GM23338 (cell line): ENCODE measurements around the gene SDC3. TPM values are rescaled to one million over a fixed set of nuclear protein-coding genes. Genes with fewer than 3 reads are reported as not detected.

ENCODE experiments used
- ATAC-seq: fragments of 200-7000 bp; cut with Tn5 transposase; 3 replicates; pipeline ENCODE4 v1.9.1; 2020
- DNase-seq: peaks from one replicate; pipeline ENCODE4 v3.0.0-alpha.2; 2015; ENCODE audit warnings: low spot score
- H2AFZ ChIP-seq: fragments of 200-600 bp; sonication (generic); 2 replicates; pipeline ENCODE4 v1.8.0; 2016; ENCODE audit warnings: antibody characterized with exemption, mild to moderate bottlenecking, moderate library complexity
- H3F3A ChIP-seq: fragments of 200-600 bp; sonication (generic); replicated peaks from 2 replicates; pipeline ENCODE4 v1.8.0; 2017; ENCODE audit warnings: antibody characterized with exemption, mixed run types, low read depth
- H3K27ac ChIP-seq: fragments of 200-600 bp; sonication (generic); 2 replicates; pipeline ENCODE4 v1.6.1; 2016; ENCODE audit warnings: low read depth
- H3K27me3 ChIP-seq: fragments of 200-600 bp; sonication (generic); 2 replicates; pipeline ENCODE4 v1.8.0; 2016; ENCODE audit warnings: mild to moderate bottlenecking, mixed run types, moderate library complexity; ENCODE audit not compliant: insufficient read depth
- H3K36me3 ChIP-seq: fragments of 200-600 bp; sonication (generic); 2 replicates; pipeline ENCODE4 v1.8.0; 2016; ENCODE audit warnings: mild to moderate bottlenecking; ENCODE audit not compliant: insufficient read depth
- H3K4me1 ChIP-seq: fragments of 200-600 bp; sonication (generic); 2 replicates; pipeline ENCODE4 v1.8.0; 2016; ENCODE audit warnings: mild to moderate bottlenecking, moderate library complexity; ENCODE audit not compliant: insufficient read depth
- H3K4me2 ChIP-seq: fragments of 200-600 bp; sonication (generic); 2 replicates; pipeline ENCODE4 v1.7.1; 2017; ENCODE audit warnings: mixed run types
- H3K4me3 ChIP-seq: fragments of 200-600 bp; sonication (generic); 2 replicates; pipeline ENCODE4 v1.6.1; 2016; ENCODE audit warnings: mixed run types
- H3K79me2 ChIP-seq: fragments of 200-600 bp; sonication (generic); replicated peaks from 2 replicates; pipeline ENCODE4 v1.8.0; 2017; ENCODE audit warnings: mild to moderate bottlenecking; ENCODE audit not compliant: insufficient read depth
- H3K9me2 ChIP-seq: fragments of 200-600 bp; sonication (generic); 2 replicates; pipeline ENCODE4 v1.8.0; 2017; ENCODE audit not compliant: insufficient read depth
- H4K20me1 ChIP-seq: fragments of 200-600 bp; sonication (generic); replicated peaks from 2 replicates; pipeline ENCODE4 v1.8.0; 2017; ENCODE audit warnings: mild to moderate bottlenecking; ENCODE audit not compliant: insufficient read depth
- H3K27ac Mint-ChIP-seq: 2 replicates; pipeline ENCODE4 v1.8.0; 2020; ENCODE audit warnings: inconsistent platforms, mild to moderate bottlenecking, moderate library complexity, mixed read lengths
- H3K27me3 Mint-ChIP-seq: 3 replicates; pipeline ENCODE4 v1.8.0; 2022; ENCODE audit warnings: low read depth, mild to moderate bottlenecking, moderate library complexity, mixed read lengths, inconsistent platforms; ENCODE audit not compliant: insufficient read depth, poor library complexity
- H3K36me3 Mint-ChIP-seq: 3 replicates; pipeline ENCODE4 v1.8.0; 2021; ENCODE audit warnings: low read depth, mild to moderate bottlenecking, inconsistent platforms, moderate library complexity, mixed read lengths
- H3K4me1 Mint-ChIP-seq: 3 replicates; pipeline ENCODE4 v1.8.0; 2020; ENCODE audit warnings: mild to moderate bottlenecking, inconsistent platforms, mixed read lengths
- H3K4me3 Mint-ChIP-seq: 3 replicates; pipeline ENCODE4 v1.8.0; 2021; ENCODE audit warnings: moderate library complexity, mild to moderate bottlenecking, inconsistent platforms, mixed read lengths
- H3K9me3 Mint-ChIP-seq: 3 replicates; pipeline ENCODE4 v1.8.0; 2020; ENCODE audit warnings: moderate library complexity, mild to moderate bottlenecking, inconsistent platforms, mixed read lengths
- CREB1 ChIP-seq: fragments of 250-450 bp; sonication (Bioruptor Pico); IDR thresholded peaks from 2 replicates; pipeline ENCODE4 v1.5.0; 2020; ENCODE audit warnings: low read depth, mild to moderate bottlenecking, moderate library complexity
- EZH2 ChIP-seq: fragments of 200-600 bp; sonication (generic); IDR thresholded peaks from one replicate; pipeline ENCODE4 v1.8.0; 2017; ENCODE audit warnings: antibody characterized with exemption, mild to moderate bottlenecking, low read depth; ENCODE audit not compliant: unreplicated experiment
- EZH2phosphoT487 ChIP-seq: fragments of 200-600 bp; sonication (generic); IDR thresholded peaks from one replicate; pipeline ENCODE4 v1.8.1; 2018; ENCODE audit warnings: antibody characterized with exemption; ENCODE audit not compliant: unreplicated experiment
- NANOG ChIP-seq: IDR thresholded peaks from 2 replicates; pipeline ENCODE4 v1.6.1; 2016; ENCODE audit warnings: antibody characterized with exemption, borderline replicate concordance
- POLR2AphosphoS5 ChIP-seq: IDR thresholded peaks from 2 replicates; pipeline ENCODE4 v1.6.1; 2016; ENCODE audit warnings: antibody characterized with exemption, low read depth
- REST ChIP-seq: IDR thresholded peaks from one replicate; pipeline ENCODE4 v1.6.1; 2018; ENCODE audit warnings: antibody characterized with exemption; ENCODE audit not compliant: unreplicated experiment
- ZNF114 ChIP-seq: fragments of 250-450 bp; sonication (Bioruptor Pico); IDR thresholded peaks from 2 replicates; pipeline ENCODE4 v1.5.0; 2020; ENCODE audit warnings: mild to moderate bottlenecking, moderate library complexity
- polyA plus RNA-seq: library from polyadenylated mRNA; unstranded; fragments of >200 nt; fragmentation: Nextera tagmentation; extraction: Ambion mirVana; gene quantifications from 2 replicates; pipeline ENCODE4 v1.2.1, GENCODE V29; 2016
- total RNA-seq: library from RNA; depleted of rRNA; stranded (reverse); fragments of >200 nt; shearing (Covaris generic); gene quantifications from 2 replicates; pipeline ENCODE4 v1.2.3, GENCODE V29; 2014
- TF ChIP-seq, protein P1 (sequence below): fragments of 250-450 bp; sonication (Bioruptor Pico); IDR thresholded peaks from 2 replicates; pipeline ENCODE4 v1.5.0; 2020; ENCODE audit warnings: mild to moderate bottlenecking, moderate library complexity
- TF ChIP-seq, protein P2 (sequence below): IDR thresholded peaks from 2 replicates; pipeline ENCODE4 v1.6.1; 2016; ENCODE audit warnings: antibody characterized with exemption
- TF ChIP-seq, protein P3 (sequence below), 2 experiments: fragments of 200-600 bp in 1 of 2; sonication (generic) in 1 of 2; conservative IDR thresholded peaks; 2 replicates each; pipeline versions ENCODE4 v1.5.1 to v1.6.1; 2016 to 2017; ENCODE audit warnings: antibody characterized with exemption in 2 of 2, low read depth in 2 of 2, mild to moderate bottlenecking in 2 of 2, moderate library complexity in 1 of 2

The SDC3 gene
- total and polyA plus RNA-seq, 2 experiments from 2014 or later: 5.2 to 29.7 TPM

DNA sequence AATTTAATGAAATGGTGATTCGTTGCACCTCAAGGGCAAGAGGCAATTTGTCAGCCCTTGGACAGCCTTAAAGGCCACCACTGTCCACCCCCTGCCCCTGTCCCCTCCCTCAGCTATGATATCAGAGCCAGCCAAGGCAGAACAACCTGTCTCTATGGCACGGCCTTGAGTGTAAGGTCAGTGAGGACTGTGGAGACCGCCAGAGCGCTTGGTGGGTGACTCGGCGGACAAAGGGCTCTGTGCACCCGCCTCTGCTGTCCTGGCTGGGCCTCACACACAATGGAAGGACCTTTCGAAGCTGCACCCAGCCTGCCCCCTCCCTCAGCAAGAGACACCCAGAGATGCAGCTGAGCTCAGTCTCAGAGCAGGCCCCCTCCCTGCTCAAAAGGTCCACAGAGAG lies 50.6 kb downstream of the SDC3 start:
- Mint-ChIP-seq H3K27me3 (peaks cover 14% of the 10 kb centered on the region), H3K36me3 (no peaks in the 10 kb centered on the region), H3K4me3 (no peak overlapping the region), H3K27ac (no peak overlapping the region), H3K9me3 (no peaks in the 10 kb centered on the region), H3K4me1 (peaks cover 51% of the 10 kb centered on the region)
- no peaks in the 10 kb centered on the region for H3K27me3 ChIP-seq
- no peak for ATAC-seq
- TF ChIP-seq EZH2phosphoT487: no peak
- no peak for TF ChIP-seq REST
- no peak for TF ChIP-seq NANOG
- TF ChIP-seq, protein P1, sequence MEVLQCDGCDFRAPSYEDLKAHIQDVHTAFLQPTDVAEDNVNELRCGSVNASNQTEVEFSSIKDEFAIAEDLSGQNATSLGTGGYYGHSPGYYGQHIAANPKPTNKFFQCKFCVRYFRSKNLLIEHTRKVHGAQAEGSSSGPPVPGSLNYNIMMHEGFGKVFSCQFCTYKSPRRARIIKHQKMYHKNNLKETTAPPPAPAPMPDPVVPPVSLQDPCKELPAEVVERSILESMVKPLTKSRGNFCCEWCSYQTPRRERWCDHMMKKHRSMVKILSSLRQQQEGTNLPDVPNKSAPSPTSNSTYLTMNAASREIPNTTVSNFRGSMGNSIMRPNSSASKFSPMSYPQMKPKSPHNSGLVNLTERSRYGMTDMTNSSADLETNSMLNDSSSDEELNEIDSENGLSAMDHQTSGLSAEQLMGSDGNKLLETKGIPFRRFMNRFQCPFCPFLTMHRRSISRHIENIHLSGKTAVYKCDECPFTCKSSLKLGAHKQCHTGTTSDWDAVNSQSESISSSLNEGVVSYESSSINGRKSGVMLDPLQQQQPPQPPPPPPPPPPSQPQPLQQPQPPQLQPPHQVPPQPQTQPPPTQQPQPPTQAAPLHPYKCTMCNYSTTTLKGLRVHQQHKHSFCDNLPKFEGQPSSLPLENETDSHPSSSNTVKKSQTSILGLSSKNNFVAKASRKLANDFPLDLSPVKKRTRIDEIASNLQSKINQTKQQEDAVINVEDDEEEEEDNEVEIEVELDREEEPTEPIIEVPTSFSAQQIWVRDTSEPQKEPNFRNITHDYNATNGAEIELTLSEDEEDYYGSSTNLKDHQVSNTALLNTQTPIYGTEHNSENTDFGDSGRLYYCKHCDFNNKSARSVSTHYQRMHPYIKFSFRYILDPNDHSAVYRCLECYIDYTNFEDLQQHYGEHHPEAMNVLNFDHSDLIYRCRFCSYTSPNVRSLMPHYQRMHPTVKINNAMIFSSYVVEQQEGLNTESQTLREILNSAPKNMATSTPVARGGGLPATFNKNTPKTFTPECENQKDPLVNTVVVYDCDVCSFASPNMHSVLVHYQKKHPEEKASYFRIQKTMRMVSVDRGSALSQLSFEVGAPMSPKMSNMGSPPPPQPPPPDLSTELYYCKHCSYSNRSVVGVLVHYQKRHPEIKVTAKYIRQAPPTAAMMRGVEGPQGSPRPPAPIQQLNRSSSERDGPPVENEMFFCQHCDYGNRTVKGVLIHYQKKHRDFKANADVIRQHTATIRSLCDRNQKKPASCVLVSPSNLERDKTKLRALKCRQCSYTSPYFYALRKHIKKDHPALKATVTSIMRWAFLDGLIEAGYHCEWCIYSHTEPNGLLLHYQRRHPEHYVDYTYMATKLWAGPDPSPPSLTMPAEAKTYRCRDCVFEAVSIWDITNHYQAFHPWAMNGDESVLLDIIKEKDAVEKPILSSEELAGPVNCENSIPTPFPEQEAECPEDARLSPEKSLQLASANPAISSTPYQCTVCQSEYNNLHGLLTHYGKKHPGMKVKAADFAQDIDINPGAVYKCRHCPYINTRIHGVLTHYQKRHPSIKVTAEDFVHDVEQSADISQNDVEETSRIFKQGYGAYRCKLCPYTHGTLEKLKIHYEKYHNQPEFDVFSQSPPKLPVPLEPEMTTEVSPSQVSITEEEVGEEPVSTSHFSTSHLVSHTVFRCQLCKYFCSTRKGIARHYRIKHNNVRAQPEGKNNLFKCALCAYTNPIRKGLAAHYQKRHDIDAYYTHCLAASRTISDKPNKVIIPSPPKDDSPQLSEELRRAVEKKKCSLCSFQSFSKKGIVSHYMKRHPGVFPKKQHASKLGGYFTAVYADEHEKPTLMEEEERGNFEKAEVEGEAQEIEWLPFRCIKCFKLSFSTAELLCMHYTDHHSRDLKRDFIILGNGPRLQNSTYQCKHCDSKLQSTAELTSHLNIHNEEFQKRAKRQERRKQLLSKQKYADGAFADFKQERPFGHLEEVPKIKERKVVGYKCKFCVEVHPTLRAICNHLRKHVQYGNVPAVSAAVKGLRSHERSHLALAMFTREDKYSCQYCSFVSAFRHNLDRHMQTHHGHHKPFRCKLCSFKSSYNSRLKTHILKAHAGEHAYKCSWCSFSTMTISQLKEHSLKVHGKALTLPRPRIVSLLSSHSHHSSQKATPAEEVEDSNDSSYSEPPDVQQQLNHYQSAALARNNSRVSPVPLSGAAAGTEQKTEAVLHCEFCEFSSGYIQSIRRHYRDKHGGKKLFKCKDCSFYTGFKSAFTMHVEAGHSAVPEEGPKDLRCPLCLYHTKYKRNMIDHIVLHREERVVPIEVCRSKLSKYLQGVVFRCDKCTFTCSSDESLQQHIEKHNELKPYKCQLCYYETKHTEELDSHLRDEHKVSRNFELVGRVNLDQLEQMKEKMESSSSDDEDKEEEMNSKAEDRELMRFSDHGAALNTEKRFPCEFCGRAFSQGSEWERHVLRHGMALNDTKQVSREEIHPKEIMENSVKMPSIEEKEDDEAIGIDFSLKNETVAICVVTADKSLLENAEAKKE (CRISPR knock-in tag): no peak
- no peak for TF ChIP-seq POLR2AphosphoS5
- no peak for TF ChIP-seq CREB1 (CRISPR knock-in tag)
- TF ChIP-seq, protein P2, sequence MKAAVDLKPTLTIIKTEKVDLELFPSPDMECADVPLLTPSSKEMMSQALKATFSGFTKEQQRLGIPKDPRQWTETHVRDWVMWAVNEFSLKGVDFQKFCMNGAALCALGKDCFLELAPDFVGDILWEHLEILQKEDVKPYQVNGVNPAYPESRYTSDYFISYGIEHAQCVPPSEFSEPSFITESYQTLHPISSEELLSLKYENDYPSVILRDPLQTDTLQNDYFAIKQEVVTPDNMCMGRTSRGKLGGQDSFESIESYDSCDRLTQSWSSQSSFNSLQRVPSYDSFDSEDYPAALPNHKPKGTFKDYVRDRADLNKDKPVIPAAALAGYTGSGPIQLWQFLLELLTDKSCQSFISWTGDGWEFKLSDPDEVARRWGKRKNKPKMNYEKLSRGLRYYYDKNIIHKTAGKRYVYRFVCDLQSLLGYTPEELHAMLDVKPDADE: no peak
- TF ChIP-seq ZNF114 (CRISPR knock-in tag): no peak
- TF ChIP-seq EZH2: no peak
- TF ChIP-seq, protein P3, sequence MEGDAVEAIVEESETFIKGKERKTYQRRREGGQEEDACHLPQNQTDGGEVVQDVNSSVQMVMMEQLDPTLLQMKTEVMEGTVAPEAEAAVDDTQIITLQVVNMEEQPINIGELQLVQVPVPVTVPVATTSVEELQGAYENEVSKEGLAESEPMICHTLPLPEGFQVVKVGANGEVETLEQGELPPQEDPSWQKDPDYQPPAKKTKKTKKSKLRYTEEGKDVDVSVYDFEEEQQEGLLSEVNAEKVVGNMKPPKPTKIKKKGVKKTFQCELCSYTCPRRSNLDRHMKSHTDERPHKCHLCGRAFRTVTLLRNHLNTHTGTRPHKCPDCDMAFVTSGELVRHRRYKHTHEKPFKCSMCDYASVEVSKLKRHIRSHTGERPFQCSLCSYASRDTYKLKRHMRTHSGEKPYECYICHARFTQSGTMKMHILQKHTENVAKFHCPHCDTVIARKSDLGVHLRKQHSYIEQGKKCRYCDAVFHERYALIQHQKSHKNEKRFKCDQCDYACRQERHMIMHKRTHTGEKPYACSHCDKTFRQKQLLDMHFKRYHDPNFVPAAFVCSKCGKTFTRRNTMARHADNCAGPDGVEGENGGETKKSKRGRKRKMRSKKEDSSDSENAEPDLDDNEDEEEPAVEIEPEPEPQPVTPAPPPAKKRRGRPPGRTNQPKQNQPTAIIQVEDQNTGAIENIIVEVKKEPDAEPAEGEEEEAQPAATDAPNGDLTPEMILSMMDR (conservative IDR thresholded peaks at IDR 0.05; ENCODE audit: low read depth in 2 of 2): no peak
- no peaks in the 10 kb centered on the region for H4K20me1 ChIP-seq
- H3K4me2 ChIP-seq: peak overlapping the region; percentile 60; the same call in 1 of the 2 replicates
- no peak overlapping the region for H2AFZ ChIP-seq
- no peak overlapping the region for H3K4me3 ChIP-seq
- H3K79me2 ChIP-seq: no peaks in the 10 kb centered on the region
- H3K4me1 ChIP-seq: peaks cover 37% of the 10 kb centered on the region
- DNase-seq: no peak
- no peaks in the 10 kb centered on the region for H3K36me3 ChIP-seq
- H3K9me2 ChIP-seq: no peaks in the 10 kb centered on the region
- no peaks in the 10 kb centered on the region for H3F3A ChIP-seq
- no peak overlapping the region for H3K27ac ChIP-seq
